ENCODE measurements around the gene SH2D1B. TPM values are rescaled to one million over a fixed set of nuclear protein-coding genes. Genes with fewer than 3 reads are reported as not detected.
"Not testable (repeated sequence)": the region's sequence is repeated elsewhere in the genome, so short reads cannot be mapped to it uniquely, and the experiment has no call there.

Gene SH2D1B
- total RNA-seq, 3 donors from 2014 or later (not counting 1 experiment from before 2014, with no cell fraction given) = 133 to 250 (median 143) TPM

GRCh38 chr1:162357681-162358266, 54.2 kb downstream of the SH2D1B start:
- Mint-ChIP-seq H3K27ac (no peak overlapping the region), H3K9me3 (no peaks in the 10 kb centered on the region), H3K27me3 (ENCODE audit: low read depth in 2 of 2) (peaks cover 2 to 6% of the 10 kb centered on the region in 2 donors), H3K4me3 (no peak overlapping the region), H3K4me1 (peaks cover 0 to 10% of the 10 kb centered on the region in 2 donors), H3K36me3 (no peaks in the 10 kb centered on the region)
- ATAC-seq = peak; percentile 52 to 73 (median 55)
- Histone ChIP-seq H3K9me3 (ENCODE audit: control insufficient read depth, insufficient read depth, low read length) (no peaks in the 10 kb centered on the region), H3K27me3 (ENCODE audit: control insufficient read depth, insufficient read depth, low read length) (no peaks in the 10 kb centered on the region), H3K27ac (ENCODE audit: low read length) (no peak overlapping the region), H3K4me1 (ENCODE audit: control insufficient read depth, insufficient read depth, low read length) (peaks cover 11% of the 10 kb centered on the region), H3K36me3 (ENCODE audit: control insufficient read depth, insufficient read depth, low read length) (no peaks in the 10 kb centered on the region), H3K4me3 (ENCODE audit: low read length) (no peak overlapping the region)
- TF ChIP-seq CTCF (IDR thresholded peaks at IDR 0.05) = peak; percentile 73
- WGBS (ENCODE audit: insufficient coverage) = 56% methylated on average over 4 of the region's 5 CpGs
- DNase-seq = peak in 1 of 2 donors; percentile 25
- intact Hi-C loops (cut with micrococcal nuclease) = loop anchor here (1.0 to 5.0 kb wide), 4 partner anchors 100 to 960 kb away; no protein-coding TSS in a partner anchor

- Mint-ChIP-seq H3K27me3 (ENCODE audit: low read depth in 2 of 2) (peaks cover 6 to 7% of the 10 kb centered on the region in 2 donors), H3K27ac (no peak overlapping the region), H3K4me1 (peaks cover 0 to 5% of the 10 kb centered on the region in 2 donors), H3K4me3 (no peak overlapping the region), H3K9me3 (no peaks in the 10 kb centered on the region), H3K36me3 (no peaks in the 10 kb centered on the region)
- Histone ChIP-seq H3K36me3 (ENCODE audit: control insufficient read depth, insufficient read depth, low read length) (no peaks in the 10 kb centered on the region), H3K4me1 (ENCODE audit: control insufficient read depth, insufficient read depth, low read length) (no peaks in the 10 kb centered on the region), H3K27ac (ENCODE audit: low read length) (no peak overlapping the region), H3K4me3 (ENCODE audit: low read length) (no peak overlapping the region), H3K27me3 (ENCODE audit: control insufficient read depth, insufficient read depth, low read length) (no peaks in the 10 kb centered on the region), H3K9me3 (ENCODE audit: control insufficient read depth, insufficient read depth, low read length) (no peaks in the 10 kb centered on the region)
- intact Hi-C loops (cut with micrococcal nuclease) = no loop called here
- DNase-seq (no peak), ATAC-seq (no peak)
- no peak for TF ChIP-seq CTCF (IDR thresholded peaks at IDR 0.05)
- WGBS (ENCODE audit: insufficient coverage) = 79% methylated on average over 5 of the region's 5 CpGs
Observed at GRCh38 chr1:162353702-162354101, 58.2 kb downstream of the SH2D1B start.

- no peak overlapping the region for H3K27ac ChIP-seq (ENCODE audit: low read length)
- H3K36me3 Mint-ChIP-seq = no peaks in the 10 kb centered on the region
- H3K36me3 ChIP-seq (ENCODE audit: control insufficient read depth, insufficient read depth, low read length) = no peaks in the 10 kb centered on the region
- no peaks in the 10 kb centered on the region for H3K4me1 ChIP-seq (ENCODE audit: control insufficient read depth, insufficient read depth, low read length)
- intact Hi-C loops (cut with micrococcal nuclease) = no loop called here
- no peak for TF ChIP-seq CTCF (IDR thresholded peaks at IDR 0.05)
- WGBS (ENCODE audit: insufficient coverage) = 77% methylated on average over 9 of the region's 9 CpGs
- peaks cover 0 to 5% of the 10 kb centered on the region in 2 donors for H3K4me1 Mint-ChIP-seq
- no peak overlapping the region for H3K27ac Mint-ChIP-seq
- no peaks in the 10 kb centered on the region for H3K27me3 ChIP-seq (ENCODE audit: control insufficient read depth, insufficient read depth, low read length)
- H3K9me3 Mint-ChIP-seq = no peaks in the 10 kb centered on the region
- no peak for ATAC-seq
- no peak for DNase-seq
- H3K9me3 ChIP-seq (ENCODE audit: control insufficient read depth, insufficient read depth, low read length) = no peaks in the 10 kb centered on the region
- H3K4me3 ChIP-seq (ENCODE audit: low read length) = no peak overlapping the region
- peaks cover 6 to 7% of the 10 kb centered on the region in 2 donors for H3K27me3 Mint-ChIP-seq (ENCODE audit: low read depth in 2 of 2)
- no peak overlapping the region for H3K4me3 Mint-ChIP-seq
Observed at GRCh38 chr1:162353078-162353477, 58.9 kb downstream of the SH2D1B start.

DNA sequence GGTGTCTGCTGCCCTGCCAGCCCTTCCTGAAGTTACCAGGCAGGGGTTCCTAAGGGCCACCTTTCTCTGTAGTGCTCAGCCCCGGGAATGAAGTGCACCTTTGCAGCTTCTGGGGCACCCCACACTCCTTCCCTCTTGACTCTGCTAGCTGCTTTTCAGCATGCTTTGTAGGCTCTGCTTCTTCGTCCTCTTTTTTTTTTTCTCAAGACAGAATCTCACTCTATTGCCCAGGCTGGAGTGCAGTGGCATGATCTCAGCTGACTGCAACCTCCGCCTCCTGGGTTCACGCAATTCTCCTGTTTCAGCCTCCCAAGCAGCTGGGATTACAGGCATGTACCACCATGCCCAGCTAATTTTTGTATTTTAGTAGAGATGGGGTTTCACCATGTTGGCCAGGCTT, 60.1 kb downstream of the SH2D1B start:
- H3K4me1 Mint-ChIP-seq; H3K4me1 ChIP-seq (ENCODE audit: control insufficient read depth, insufficient read depth, low read length); H3K27ac Mint-ChIP-seq; H3K36me3 ChIP-seq (ENCODE audit: control insufficient read depth, insufficient read depth, low read length); H3K9me3 Mint-ChIP-seq; DNase-seq; H3K36me3 Mint-ChIP-seq; H3K9me3 ChIP-seq (ENCODE audit: control insufficient read depth, insufficient read depth, low read length); H3K27ac ChIP-seq (ENCODE audit: low read length); ATAC-seq; intact Hi-C loops (cut with micrococcal nuclease); H3K4me3 ChIP-seq (ENCODE audit: low read length); H3K27me3 Mint-ChIP-seq (ENCODE audit: low read depth in 2 of 2); H3K4me3 Mint-ChIP-seq; H3K27me3 ChIP-seq (ENCODE audit: control insufficient read depth, insufficient read depth, low read length): not testable (repeated sequence)
- WGBS (ENCODE audit: insufficient coverage) = 81% methylated on average over 3 of the region's 4 CpGs
